A673 (cell line): ENCODE results near the gene DSCAM.

Experiments used
- CTCF ChIP-seq: fragments of 300-800, 200-600 bp; sonication (generic); conservative IDR thresholded peaks from 2 replicates; pipeline ENCODE4 v1.5.1; 2017; ENCODE audit warnings: low read depth, mild to moderate bottlenecking, antibody characterized with exemption, low read length, moderate library complexity, mixed read lengths
- EZH2 ChIP-seq: fragments of 200-600 bp; sonication (generic); IDR thresholded peaks from 2 replicates; pipeline ENCODE4 v1.6.1; 2017; ENCODE audit warnings: borderline replicate concordance, low read depth, mild to moderate bottlenecking, mixed read lengths, antibody characterized with exemption, low read length; ENCODE audit not compliant: poor library complexity, severe bottlenecking

DNA sequence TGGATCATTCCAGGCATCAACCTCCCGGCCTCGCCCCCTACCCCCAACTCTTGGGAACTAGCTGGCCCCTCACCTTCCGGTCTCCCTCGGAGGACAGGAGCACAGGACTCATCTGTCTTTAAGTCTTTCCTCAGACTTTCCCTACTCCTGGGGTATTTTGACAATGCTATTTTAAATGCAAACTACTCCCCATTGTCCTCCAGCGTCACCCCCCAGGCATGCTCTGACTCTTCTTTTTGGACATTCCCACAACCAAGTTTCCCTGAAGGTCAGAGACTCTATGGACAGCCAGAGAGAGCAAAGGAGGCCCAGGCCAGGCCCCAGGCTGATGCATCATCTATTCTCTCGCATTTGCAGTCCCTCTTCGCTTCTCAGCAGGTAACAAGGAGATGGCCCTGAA is 555.4 kb downstream of the DSCAM start:
- TF ChIP-seq EZH2 = no peak
- no peak for TF ChIP-seq CTCF
